HK-2 (cell line): ENCODE results near the gene MB.

Source experiments
- DNase-seq: peaks from one replicate; pipeline ENCODE4 v3.0.0-alpha.2; 2018; ENCODE audit not compliant: unreplicated experiment

MB gene

DNA sequence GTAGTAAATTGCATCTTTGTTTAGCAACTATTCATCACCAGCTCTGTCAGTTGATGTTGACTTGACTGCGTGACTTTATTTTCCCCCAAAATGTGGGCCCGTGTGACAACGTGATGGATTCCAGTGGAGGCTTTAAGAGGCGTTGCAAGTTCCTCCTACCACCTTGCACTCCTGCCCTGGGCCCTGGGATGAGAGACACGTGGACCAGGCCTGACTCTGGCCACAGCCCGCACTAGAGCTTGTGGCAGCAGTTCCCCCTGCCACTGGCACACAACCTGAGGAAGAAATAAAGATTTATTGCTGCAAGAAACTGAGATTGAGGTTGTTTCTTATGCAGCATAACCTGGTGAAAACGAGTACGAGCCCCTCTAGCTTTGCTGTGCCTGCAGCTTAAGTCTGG, 44.6 kb downstream of the MB start:
- no peak for DNase-seq

DNA sequence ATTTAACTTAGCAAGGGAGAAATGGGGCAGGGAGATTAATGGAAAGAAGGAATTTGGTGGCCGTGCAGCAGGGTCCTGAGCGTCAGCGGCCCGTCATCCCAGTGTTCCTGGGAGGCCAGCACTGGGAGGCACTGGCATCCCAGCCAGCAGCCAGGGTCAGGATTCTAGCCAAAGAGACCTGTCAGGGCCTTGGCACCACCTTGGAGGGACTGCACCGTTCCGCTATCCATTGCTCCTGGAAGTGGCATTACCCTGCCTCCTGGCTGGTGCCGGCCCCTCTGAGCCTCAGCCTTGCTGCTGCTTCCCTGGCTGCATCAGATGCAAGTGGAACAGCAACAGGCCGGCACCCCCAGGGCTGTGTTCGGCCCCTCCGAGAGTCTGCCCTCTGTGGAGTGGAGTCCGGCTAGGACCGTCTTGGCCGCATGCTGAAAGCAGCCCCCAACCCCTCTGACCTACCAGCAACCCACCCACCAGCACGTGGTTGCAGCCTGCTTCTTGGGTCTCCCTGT, 46.4 kb downstream of the MB start:
- no peak for DNase-seq

DNA sequence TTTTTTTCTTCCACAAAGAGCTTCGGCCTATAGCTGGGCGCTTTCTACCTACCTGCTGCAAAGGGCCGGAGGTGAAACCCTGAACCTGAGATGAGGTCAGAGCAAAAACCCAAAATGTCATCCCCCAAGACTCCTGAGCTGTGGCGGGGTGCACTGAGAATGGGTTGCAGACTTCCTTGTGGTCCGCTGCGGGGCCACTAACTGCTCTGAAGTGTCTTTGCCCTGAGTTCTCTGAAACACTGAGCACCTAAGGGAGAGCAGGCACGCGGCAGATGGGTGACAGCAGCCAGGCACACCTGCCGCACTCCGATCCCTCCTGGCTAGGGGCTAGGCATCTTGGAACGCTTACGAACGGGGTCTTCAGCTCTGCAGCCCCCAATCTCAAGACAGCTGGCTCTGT, 47.2 kb downstream of the MB start:
- DNase-seq: no peak

DNA sequence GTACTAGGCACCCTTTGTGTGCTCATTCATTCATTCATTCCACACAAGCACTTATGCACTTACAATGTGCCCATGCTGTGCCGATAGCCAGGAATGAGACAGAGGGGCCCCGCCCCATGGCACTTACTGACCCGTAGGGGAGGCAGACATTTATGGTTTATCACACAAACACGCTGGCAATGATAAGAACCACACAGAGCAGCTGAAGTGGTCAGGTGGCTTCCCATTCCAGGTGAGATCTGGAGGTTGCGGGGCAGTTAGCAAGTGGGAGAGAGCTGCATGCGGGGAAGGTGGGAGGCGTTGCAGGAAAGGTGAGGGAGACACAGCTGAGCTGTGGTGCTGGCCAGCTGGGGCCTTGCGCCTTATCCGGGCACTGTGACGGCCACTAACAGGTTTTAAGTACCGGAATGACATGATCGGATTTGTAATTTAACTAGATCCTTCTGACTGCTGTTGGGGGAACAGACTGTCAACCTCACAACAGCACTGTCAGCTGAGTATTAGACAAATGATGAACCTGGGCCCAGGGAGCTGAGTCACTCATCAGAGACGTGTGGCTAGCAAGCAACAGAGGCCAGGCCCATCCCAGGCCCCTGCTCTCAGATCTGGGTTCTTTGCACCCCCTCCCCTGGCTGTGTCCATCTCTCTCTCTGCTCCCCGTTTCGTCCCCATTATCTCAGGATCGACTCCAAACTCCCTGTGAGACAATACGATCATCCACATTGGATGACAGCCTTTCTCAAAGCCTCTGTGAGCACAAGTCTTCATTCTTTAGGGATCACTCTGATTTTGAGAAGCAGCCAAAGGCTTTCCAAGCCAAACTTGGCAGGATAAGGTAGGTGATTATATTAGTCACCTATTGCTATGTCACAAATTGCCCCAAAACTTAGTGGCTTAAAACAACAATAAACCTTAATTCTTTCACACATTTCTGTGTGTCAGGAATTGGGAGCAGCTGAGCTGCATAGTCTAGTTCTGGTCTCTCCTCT, 48.1 kb downstream of the MB start:
- DNase-seq: peak; percentile 47

DNA sequence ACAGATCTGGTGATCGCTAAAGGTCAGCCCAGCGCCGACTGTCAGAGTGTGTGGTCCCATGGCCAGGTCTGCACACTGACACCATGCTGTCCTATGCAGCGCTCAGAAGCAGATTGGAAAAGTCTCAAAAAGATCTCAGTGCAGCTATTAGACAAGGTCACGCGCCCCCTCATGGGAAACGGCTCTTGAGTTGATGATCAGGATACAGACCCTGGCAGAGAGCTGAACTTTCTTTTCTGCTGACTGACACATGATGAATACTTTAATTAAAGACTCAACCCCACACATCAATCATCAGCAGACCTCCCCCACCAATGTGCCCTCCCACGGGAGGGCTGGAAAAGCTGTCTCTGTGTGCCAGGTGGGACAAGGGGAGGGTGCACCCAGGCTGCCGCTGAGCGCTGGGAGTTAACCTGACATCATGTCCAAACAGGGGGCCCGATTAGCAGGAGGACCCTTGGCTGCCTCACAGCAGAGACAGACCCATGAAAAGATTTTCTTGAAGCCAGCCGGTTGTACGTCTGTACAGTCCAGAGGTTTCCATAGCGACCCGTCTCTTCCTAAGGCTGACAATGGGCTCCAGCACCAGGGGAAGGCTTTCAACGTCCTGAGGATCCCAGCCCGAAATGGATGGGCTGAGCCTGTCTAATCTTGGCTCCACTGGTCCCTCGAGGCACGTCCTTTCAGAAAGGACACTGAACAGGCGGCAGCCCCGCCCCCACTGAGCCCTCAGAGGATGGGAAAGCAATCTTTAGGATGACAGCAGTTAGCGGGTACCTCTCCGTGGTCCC, 49.6 kb downstream of the MB start:
- no peak for DNase-seq

DNA sequence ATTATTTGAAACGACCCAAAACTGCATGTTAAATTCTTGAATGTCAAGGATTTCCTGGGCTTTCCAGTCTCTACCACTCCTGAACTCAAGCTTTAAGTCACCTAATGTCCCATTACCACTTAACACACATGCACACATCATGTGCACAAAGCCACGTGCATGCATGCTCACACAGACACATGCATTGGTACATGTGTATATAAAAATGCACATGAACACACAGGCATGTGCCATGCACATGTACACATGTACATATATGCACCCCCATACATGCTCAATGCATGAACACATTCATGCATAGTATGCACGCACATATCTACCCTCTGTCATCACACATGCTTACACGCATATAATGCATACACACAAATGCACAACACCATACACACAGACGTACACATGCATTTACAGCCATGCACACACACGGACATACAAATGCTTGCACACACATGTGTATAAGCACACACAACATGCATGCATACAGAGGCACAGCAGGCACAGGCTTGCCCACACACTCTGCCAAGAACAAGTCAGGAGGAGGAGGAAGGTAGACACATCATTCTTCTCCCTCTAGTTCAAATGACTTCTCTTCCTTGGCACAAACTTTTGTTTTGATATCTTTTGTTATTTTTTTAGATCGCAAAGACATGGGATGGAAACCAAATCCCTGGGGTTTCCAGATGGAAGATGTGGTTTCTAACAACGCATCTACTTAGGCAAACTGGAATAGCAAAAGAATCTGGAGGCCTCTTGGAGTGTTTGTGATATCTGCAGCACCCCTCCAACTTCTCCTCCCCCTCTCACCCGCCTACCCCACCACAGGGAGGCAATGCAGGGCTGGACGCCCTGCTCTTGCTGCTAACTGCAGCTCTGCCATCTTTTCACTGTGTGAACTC, 51.9 kb downstream of the MB start:
- DNase-seq: no peak

DNA sequence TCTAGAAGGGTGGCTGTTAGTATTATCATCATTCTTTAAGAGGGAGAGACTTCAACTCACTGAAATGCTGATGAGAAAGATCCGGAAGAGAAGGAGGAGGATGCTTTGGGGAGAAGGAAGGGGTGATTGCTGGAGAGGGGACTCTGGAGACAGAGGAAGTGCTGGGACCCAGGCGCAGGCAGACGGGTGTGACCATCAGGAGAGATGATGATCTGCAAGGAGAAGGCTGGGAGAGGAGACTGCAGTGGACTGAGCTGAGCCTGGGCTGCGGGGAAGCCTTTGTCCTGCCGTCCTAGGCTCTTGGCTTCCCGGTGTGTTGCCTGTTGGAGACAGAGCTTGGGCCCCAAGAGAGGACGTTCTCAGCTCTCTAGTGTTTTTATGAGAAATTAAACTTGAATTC, 53.9 kb downstream of the MB start:
- no peak for DNase-seq

DNA sequence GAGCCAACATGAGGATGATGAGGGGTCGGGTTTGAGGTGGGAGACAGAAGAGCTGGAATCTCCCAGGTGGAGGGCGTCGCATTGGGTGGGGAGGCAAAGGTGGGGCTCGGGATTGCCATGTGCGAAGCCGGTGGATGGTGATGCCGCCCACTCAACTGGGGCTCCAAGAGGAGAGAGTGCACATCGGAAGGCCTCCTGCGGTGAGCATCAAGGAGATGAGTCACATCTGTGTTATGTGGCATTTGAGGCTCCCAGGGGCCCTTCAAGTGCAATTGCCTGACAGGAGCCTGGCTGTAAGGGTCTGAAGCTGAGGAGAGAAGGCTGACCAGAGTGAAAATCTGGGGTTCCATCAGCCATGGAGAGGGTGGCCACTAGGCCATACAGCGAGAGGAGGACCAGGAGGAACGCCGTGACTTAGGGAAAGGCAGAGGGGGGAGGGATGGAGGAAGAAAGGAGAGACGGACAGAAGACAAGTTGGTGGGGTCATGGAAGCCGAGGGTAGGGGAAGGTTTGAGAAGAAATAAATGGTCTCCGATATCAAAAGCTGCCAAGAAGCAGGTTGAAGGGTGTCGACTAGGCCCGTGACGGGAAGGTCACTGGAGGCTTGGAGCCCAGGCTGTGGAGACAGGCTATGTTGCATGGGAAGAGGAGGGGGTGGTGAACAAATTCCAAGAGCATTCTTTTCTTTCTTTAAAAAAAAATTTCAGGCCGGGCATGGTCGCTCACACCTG, 55.2 kb downstream of the MB start:
- peak; percentile 75 for DNase-seq

DNA sequence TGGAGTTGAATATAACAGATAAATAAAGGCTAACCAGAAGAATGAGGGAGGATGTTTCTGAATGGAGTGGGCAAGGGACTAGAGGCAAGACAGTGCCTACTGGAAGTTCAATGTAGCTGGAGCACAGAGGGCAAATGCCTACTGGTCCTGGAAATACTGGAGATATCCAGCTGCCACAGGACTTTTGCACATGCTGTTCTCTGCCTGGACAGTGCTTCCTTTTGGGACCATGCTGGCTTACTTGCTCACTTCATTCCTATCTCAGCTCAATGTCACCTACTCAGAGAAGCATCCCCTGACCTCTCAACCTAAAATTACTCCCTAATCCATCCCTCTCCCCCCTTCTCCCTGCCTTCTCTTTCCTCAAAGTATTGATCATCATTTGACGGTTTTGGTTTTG, 56.3 kb downstream of the MB start:
- DNase-seq: no peak

DNA sequence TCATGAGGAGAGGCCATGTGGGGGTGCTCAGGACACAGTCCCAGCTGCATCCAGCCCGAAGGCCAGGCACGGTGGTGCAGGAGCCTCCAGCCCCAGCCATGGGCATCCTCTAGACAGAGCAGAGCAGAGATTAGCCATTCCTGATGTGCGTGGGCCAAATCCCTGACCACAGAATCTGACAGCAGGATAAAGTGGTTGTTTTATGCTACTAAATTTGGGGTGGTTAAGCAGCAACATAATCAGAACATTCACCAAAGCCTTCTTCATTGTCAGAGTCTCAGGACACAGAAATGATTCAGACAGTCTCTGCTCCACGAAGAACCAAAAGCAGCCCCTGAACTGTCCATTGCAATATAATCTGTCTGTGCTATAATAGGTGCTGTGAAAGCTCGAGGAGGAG, 56.8 kb downstream of the MB start:
- no peak for DNase-seq

DNA sequence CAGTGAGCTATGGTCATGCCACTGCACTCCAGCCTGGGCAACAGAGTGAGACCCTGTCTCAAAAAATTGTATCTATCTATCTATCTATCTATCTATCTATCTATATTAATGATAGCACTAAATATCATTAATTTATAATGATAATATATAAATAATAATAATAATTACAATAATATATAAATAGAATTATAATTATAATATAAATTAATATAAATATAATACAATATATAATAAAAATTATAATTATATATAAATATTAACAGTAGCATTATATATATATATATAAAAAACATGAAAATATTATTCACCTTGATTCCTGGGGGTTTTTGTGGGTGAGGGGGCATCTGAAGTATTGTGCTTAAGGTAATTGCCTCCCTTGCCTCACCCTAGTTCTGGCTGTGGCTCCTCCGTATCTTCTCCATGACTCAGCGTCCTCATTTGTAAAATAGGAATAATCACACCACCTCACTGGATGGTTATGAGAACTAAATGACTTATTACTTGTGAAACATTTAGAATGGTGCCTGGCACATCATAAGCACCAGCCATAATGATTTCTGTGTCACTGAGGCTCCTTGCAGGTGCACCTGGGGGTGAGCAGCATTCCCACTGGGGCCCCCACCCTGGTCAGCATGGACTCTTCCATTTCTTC, 57.6 kb downstream of the MB start:
- DNase-seq: no peak

DNA sequence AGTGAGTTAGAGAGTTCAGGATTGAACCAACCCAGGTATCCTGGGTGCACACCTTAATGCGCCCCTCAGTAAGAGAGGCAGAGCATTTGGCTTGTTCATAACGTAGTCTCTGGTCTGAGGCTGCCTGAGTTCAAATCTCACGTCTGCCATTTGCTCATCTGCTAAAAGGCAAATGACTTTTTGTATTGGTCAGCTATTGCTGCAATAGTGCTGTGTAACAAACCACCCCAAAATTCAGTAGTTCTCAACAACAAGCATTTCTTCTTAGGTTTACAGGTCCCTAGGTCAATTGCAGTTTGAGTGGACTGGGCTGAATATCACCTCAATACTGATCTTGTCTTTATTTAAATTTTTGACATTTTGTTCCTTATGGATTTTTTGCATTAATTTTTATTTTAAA, 58.4 kb downstream of the MB start:
- no peak for DNase-seq

DNA sequence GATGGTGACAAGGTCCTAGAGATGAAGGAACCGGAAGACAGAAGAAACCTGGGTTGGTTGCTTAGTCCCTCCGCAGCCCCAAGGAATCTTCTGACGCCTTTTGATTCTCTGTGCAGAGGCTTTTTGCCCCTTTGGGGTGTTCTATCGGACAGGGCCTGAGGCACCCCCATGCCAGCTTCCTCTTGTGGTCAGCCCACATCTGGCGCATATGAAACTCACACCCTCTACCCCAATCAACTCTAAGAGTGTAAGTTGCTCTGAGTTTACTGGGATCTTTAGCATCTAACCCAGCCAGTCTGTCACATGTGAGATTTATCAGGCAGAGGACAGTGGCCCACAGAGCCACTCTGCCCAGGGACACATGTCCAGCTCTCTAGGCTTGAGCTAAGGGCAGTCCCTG, 59.1 kb downstream of the MB start:
- no peak for DNase-seq
